GM12875 (cell line): ENCODE data around the gene CTCFL.

Experiments used
- H3K4me3 ChIP-seq: one replicate; pipeline ENCODE4 v1.5.1; 2011; ENCODE audit warnings: low read depth, low read length, control low read depth
- CTCF ChIP-seq: IDR thresholded peaks from 2 replicates; pipeline ENCODE4 v1.5.1; 2011; ENCODE audit warnings: low read depth, mild to moderate bottlenecking, control low read depth, inconsistent platforms, low read length, moderate library complexity, borderline replicate concordance; ENCODE audit not compliant: insufficient read depth

The CTCFL gene

GRCh38 chr20:57526885-57527460 is 2.0 kb upstream of the CTCFL start:
- no peak for TF ChIP-seq CTCF
- no peak overlapping the region for H3K4me3 ChIP-seq

- no peak overlapping the region for H3K4me3 ChIP-seq
- TF ChIP-seq CTCF, result peak; percentile 38; the same call in 1 of the 2 replicates
These were observed 1.3 kb upstream of the CTCFL start for GRCh38 chr20:57526087-57526884.

- TF ChIP-seq CTCF, result no peak
- H3K4me3 ChIP-seq, result no peak overlapping the region
These were observed 567 bp upstream of the CTCFL start for GRCh38 chr20:57525328-57526086.

- no peak overlapping the region for H3K4me3 ChIP-seq
- no peak for TF ChIP-seq CTCF
These were observed 1.2 kb downstream of the CTCFL start for GRCh38 chr20:57523782-57524181.

GRCh38 chr20:57522380-57523140 is 2.4 kb downstream of the CTCFL start:
- H3K4me3 ChIP-seq, result no peak overlapping the region
- no peak for TF ChIP-seq CTCF

GRCh38 chr20:57517904-57518303 is 7.0 kb downstream of the CTCFL start:
- no peak overlapping the region for H3K4me3 ChIP-seq
- TF ChIP-seq CTCF, result no peak
